ENCODE results near the gene SLC35B2. TPM values are rescaled to one million over a fixed set of nuclear protein-coding genes. Genes with fewer than 3 reads are reported as not detected.

The SLC35B2 gene
- total RNA-seq, 1 donor from 2014 or later, result 30.7 TPM

Other genes starting within 250 kb of the SLC35B2 start
- 54.4 and 56.4 TPM in 2 replicates for gene MRPL14, start 130.1 kb downstream of the SLC35B2 start, total RNA-seq
- gene TMEM63B, start 130.0 kb downstream of the SLC35B2 start, total RNA-seq, result 10.4 and 11.1 TPM in 2 replicates
- gene CAPN11, start 98.7 kb downstream of the SLC35B2 start, total RNA-seq, result not detected in 2 replicates
- gene MYMX, start 40.6 kb downstream of the SLC35B2 start, total RNA-seq, result not detected in 2 replicates
- gene SLC29A1, start 33.9 kb downstream of the SLC35B2 start, total RNA-seq, result 58.3 and 59.9 TPM in 2 replicates
- gene HSP90AB1, start 10.4 kb downstream of the SLC35B2 start, total RNA-seq, result 884 and 889 TPM in 2 replicates
- 14.6 and 16.9 TPM in 2 replicates for gene NFKBIE, start 8.0 kb upstream of the SLC35B2 start, total RNA-seq
- not detected in 2 replicates for gene TMEM151B, start 12.9 kb upstream of the SLC35B2 start, total RNA-seq
- 17.5 TPM in 2 replicates for gene AARS2, start 55.8 kb upstream of the SLC35B2 start, total RNA-seq
- not detected in 2 replicates for gene SPATS1, start 85.1 kb upstream of the SLC35B2 start, total RNA-seq
- 27.1 and 27.3 TPM in 2 replicates for gene CDC5L, start 130.2 kb upstream of the SLC35B2 start, total RNA-seq